Panc1 (cell line): Measurements from ENCODE around the gene TTC13. TPM values are rescaled to one million over a fixed set of nuclear protein-coding genes. Genes with fewer than 3 reads are reported as not detected.

Source experiments
- ATAC-seq: fragments of 200-7000 bp; cut with Tn5 transposase; 2 replicates; pipeline ENCODE4 v1.9.1; 2020; ENCODE audit warnings: mild to moderate bottlenecking, moderate library complexity
- BruUV-seq: library from RNA; stranded (reverse); fragments of 400-500 nt; replicated peaks from 2 replicates; lab custom pipeline; 2021; lab: Mats Ljungman, UMichigan
- CTCF ChIA-PET: fragments of 300-600 bp; sonication (Branson Sonifier 250); formaldehyde crosslinking; loops from one replicate; lab custom pipeline; 2022; ENCODE audit warnings: antibody characterized with exemption; lab: Charles Lee
- POLR2A ChIA-PET: fragments of 300-600 bp; sonication (Branson Sonifier 250); formaldehyde crosslinking; loops from one replicate; lab custom pipeline; 2022; ENCODE audit warnings: antibody characterized with exemption; lab: Charles Lee
- DNase-seq: peaks from one replicate; pipeline ENCODE4 v3.0.0-alpha.2; 2010; ENCODE audit warnings: low read depth, low spot score
- H3K27ac ChIP-seq: 2 replicates; pipeline ENCODE4 v1.5.1; 2011; ENCODE audit warnings: mild to moderate bottlenecking, low read length, inconsistent platforms
- H3K27me3 ChIP-seq: fragments of 200-500 bp; sonication (Bioruptor generic); 2 replicates; pipeline ENCODE4 v1.6.0; 2014; ENCODE audit warnings: low read length, inconsistent platforms; ENCODE audit not compliant: control insufficient read depth, insufficient read depth
- H3K36me3 ChIP-seq: fragments of 200-500 bp; sonication (Bioruptor generic); 2 replicates; pipeline ENCODE4 v1.5.1; 2014; ENCODE audit warnings: inconsistent platforms, mild to moderate bottlenecking, low read length, moderate library complexity; ENCODE audit not compliant: control insufficient read depth, insufficient read depth
- H3K4me1 ChIP-seq: 2 replicates; pipeline ENCODE4 v1.5.1; 2011; ENCODE audit warnings: inconsistent platforms, mild to moderate bottlenecking, low read length, moderate library complexity; ENCODE audit not compliant: control insufficient read depth, insufficient read depth
- H3K4me3 ChIP-seq, 2 experiments: 2 replicates each; pipeline ENCODE4 v1.5.1; 2011 to 2012; ENCODE audit warnings: low read depth in 2 of 2, low read length in 2 of 2, mild to moderate bottlenecking in 2 of 2, inconsistent platforms in 1 of 2, moderate library complexity in 1 of 2
- H3K9me3 ChIP-seq: fragments of 200-500 bp; sonication (Bioruptor generic); 2 replicates; pipeline ENCODE4 v1.5.1; 2014; ENCODE audit warnings: low read depth, mild to moderate bottlenecking, inconsistent platforms, low read length, moderate library complexity; ENCODE audit not compliant: control insufficient read depth, insufficient read depth
- POLR2AphosphoS5 ChIP-seq: IDR thresholded peaks from 2 replicates; pipeline ENCODE4 v1.6.1; 2012; ENCODE audit warnings: mild to moderate bottlenecking, low read depth, low read length, moderate library complexity
- SIN3A ChIP-seq: IDR thresholded peaks from 2 replicates; pipeline ENCODE4 v1.6.1; 2012; ENCODE audit warnings: low read depth, mild to moderate bottlenecking, low read length, moderate library complexity, borderline replicate concordance; ENCODE audit not compliant: insufficient read depth
- TCF7L2 ChIP-seq: IDR thresholded peaks from 2 replicates; pipeline ENCODE4 v1.6.1; 2011; ENCODE audit warnings: mild to moderate bottlenecking, low read depth, low read length, inconsistent platforms
- in situ Hi-C: cut with HindIII; loops from 2 replicates; pipeline ENCODE4 v1.10.0; 2016; ENCODE audit warnings: low sequenced_read_pairs, low pct_unique_long_range_greater_than_20kb
- intact Hi-C: fragments of 100-400 bp; cut with micrococcal nuclease; formaldehyde crosslinking; loops from one replicate; pipeline ENCODE4 v1.10.0; 2022; ENCODE audit not compliant: unreplicated experiment
- total RNA-seq: library from RNA; stranded (reverse); gene quantifications from one replicate; pipeline ENCODE4 v1.2.1, GENCODE V29; 2021; ENCODE audit not compliant: unreplicated experiment
- TF ChIP-seq, protein P1 (sequence below), 2 experiments: IDR thresholded peaks; 2 replicates each; pipeline ENCODE4 v1.6.1; 2011 to 2012; ENCODE audit warnings: low read depth in 2 of 2, control low read depth in 1 of 2, low read length in 1 of 2, mild to moderate bottlenecking in 1 of 2, moderate library complexity in 1 of 2; ENCODE audit not compliant: insufficient read depth in 1 of 2
- TF ChIP-seq, protein P2 (sequence below): fragments of 450-650 bp; IDR thresholded peaks from 2 replicates; pipeline ENCODE4 v1.5.1; 2017; ENCODE audit warnings: mild to moderate bottlenecking

The TTC13 gene
- total RNA-seq, 1 experiment from 2014 or later: 19.0 TPM

DNA sequence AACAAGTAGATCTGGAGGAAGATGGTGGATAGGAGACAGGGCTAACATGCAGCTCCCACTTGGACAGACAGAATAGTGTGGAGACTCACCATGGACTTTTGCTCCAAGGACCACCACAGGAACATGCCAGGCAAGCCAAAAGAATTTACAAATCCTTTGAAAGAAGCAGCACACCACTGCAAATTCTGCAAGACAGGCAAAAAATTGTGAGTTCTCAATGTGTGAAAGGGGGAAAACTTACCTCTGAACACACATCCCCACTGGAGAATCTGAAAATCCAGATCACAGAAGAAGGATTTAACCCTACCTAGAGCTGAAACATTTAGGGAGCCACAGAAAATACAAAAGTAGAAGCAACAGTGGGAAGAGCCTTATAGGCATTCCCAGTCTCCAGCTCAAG lies 23.2 kb upstream of the TTC13 start:
- ATAC-seq (no peak), DNase-seq (no peak)
- Histone ChIP-seq H3K27ac (no peak overlapping the region), H3K4me1 (no peaks in the 10 kb centered on the region), H3K36me3 (no peaks in the 10 kb centered on the region; the same call in 1 of the 2 replicates), H3K4me3 (no peak overlapping the region), H3K27me3 (no peaks in the 10 kb centered on the region), H3K9me3 (no peaks in the 10 kb centered on the region)
- POLR2A ChIA-PET: interaction anchor here (0.7 kb wide), 1 partner anchor 32 kb away, joined by 3 read pairs; no protein-coding TSS in a partner anchor
- in situ Hi-C loops (no loop called here), intact Hi-C loops (no loop called here)
- BruUV-seq: no TSS peak
- TF ChIP-seq, protein P1, sequence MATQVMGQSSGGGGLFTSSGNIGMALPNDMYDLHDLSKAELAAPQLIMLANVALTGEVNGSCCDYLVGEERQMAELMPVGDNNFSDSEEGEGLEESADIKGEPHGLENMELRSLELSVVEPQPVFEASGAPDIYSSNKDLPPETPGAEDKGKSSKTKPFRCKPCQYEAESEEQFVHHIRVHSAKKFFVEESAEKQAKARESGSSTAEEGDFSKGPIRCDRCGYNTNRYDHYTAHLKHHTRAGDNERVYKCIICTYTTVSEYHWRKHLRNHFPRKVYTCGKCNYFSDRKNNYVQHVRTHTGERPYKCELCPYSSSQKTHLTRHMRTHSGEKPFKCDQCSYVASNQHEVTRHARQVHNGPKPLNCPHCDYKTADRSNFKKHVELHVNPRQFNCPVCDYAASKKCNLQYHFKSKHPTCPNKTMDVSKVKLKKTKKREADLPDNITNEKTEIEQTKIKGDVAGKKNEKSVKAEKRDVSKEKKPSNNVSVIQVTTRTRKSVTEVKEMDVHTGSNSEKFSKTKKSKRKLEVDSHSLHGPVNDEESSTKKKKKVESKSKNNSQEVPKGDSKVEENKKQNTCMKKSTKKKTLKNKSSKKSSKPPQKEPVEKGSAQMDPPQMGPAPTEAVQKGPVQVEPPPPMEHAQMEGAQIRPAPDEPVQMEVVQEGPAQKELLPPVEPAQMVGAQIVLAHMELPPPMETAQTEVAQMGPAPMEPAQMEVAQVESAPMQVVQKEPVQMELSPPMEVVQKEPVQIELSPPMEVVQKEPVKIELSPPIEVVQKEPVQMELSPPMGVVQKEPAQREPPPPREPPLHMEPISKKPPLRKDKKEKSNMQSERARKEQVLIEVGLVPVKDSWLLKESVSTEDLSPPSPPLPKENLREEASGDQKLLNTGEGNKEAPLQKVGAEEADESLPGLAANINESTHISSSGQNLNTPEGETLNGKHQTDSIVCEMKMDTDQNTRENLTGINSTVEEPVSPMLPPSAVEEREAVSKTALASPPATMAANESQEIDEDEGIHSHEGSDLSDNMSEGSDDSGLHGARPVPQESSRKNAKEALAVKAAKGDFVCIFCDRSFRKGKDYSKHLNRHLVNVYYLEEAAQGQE (IDR thresholded peaks at IDR 0.05; ENCODE audit: insufficient read depth in 1 of 2, low read depth in 2 of 2, low read length in 1 of 2): no peak
- TF ChIP-seq, protein P2, sequence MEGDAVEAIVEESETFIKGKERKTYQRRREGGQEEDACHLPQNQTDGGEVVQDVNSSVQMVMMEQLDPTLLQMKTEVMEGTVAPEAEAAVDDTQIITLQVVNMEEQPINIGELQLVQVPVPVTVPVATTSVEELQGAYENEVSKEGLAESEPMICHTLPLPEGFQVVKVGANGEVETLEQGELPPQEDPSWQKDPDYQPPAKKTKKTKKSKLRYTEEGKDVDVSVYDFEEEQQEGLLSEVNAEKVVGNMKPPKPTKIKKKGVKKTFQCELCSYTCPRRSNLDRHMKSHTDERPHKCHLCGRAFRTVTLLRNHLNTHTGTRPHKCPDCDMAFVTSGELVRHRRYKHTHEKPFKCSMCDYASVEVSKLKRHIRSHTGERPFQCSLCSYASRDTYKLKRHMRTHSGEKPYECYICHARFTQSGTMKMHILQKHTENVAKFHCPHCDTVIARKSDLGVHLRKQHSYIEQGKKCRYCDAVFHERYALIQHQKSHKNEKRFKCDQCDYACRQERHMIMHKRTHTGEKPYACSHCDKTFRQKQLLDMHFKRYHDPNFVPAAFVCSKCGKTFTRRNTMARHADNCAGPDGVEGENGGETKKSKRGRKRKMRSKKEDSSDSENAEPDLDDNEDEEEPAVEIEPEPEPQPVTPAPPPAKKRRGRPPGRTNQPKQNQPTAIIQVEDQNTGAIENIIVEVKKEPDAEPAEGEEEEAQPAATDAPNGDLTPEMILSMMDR: no peak
- no peak for TF ChIP-seq TCF7L2
- no peak for TF ChIP-seq SIN3A
- CTCF ChIA-PET: no interaction called here

DNA sequence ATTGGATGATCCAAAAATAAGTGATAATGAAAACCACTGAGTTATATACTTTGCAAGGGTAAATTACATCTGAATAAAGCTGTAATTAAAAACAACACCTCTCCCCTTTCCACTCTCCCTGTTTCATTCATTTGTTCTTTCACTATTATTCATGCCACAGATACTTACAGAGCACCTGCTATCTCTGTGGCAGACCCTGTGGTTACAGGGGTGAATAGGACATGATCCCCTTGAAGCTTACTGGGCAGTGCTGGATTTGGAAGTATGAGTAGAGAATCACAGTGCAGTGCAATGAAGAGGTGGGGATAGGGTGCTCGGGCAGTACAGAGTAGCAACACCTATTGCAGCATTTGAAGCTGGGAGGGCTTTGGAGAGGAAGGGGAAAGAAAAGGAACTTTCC lies 22.0 kb upstream of the TTC13 start:
- Histone ChIP-seq H3K36me3 (peaks cover under 1% of the 10 kb centered on the region; the same call in 1 of the 2 replicates), H3K27me3 (no peaks in the 10 kb centered on the region), H3K4me1 (no peaks in the 10 kb centered on the region), H3K4me3 (no peak overlapping the region), H3K27ac (no peak overlapping the region), H3K9me3 (no peaks in the 10 kb centered on the region)
- ATAC-seq: no peak
- no peak for DNase-seq
- CTCF ChIA-PET: no interaction called here
- intact Hi-C loops (no loop called here), in situ Hi-C loops (no loop called here)
- BruUV-seq: no TSS peak
- TF ChIP-seq POLR2AphosphoS5: no peak
- TF ChIP-seq, protein P1 (IDR thresholded peaks at IDR 0.05; ENCODE audit: insufficient read depth in 1 of 2, low read depth in 2 of 2, low read length in 1 of 2): no peak
- TF ChIP-seq, protein P2: no peak
- TF ChIP-seq TCF7L2: no peak
- TF ChIP-seq SIN3A: no peak
- POLR2A ChIA-PET: no interaction called here
